Spleen (tissue), 11 donors: Measurements from ENCODE around the gene PRR5L. TPM values are rescaled to one million over a fixed set of nuclear protein-coding genes. Genes with fewer than 3 reads are reported as not detected.

Experiments used
- DNase-seq: peaks from one replicate; pipeline ENCODE4 v3.0.0-alpha.2; 2020
- H3K27ac ChIP-seq, 8 donors: fragments of 200-600 bp; sonication (generic) in 7 of 8; 1 replicate in 4 of 8; 2 replicates in 4 of 8; pipeline versions ENCODE4 v1.5.0 to v1.8.0; 2016 to 2021; ENCODE audit warnings: inconsistent platforms in 4 of 8, mild to moderate bottlenecking in 4 of 8, moderate library complexity in 1 of 8
- H3K27me3 ChIP-seq, 7 donors: fragments of 200-600 bp; sonication (generic) in 6 of 7; replicated peaks in 1 of 7; 1 replicate in 4 of 7; 2 replicates in 3 of 7; pipeline versions ENCODE4 v1.5.0 to v1.8.0; 2016 to 2021; ENCODE audit warnings: inconsistent platforms in 3 of 7, mild to moderate bottlenecking in 1 of 7
- H3K36me3 ChIP-seq, 6 donors: fragments of 200-600 bp; sonication (generic) in 5 of 6; 1 replicate in 4 of 6; 2 replicates in 2 of 6; pipeline versions ENCODE4 v1.5.0 to v1.8.0; 2016 to 2021; ENCODE audit warnings: inconsistent platforms in 2 of 6
- H3K4me1 ChIP-seq, 6 donors: fragments of 200-600 bp; sonication (generic) in 5 of 6; 1 replicate in 3 of 6; 2 replicates in 3 of 6; pipeline versions ENCODE4 v1.5.0 to v1.8.0; 2016 to 2021; ENCODE audit warnings: inconsistent platforms in 3 of 6
- H3K4me3 ChIP-seq, 8 donors: fragments of 200-600 bp; sonication (generic) in 7 of 8; 1 replicate in 4 of 8; 2 replicates in 4 of 8; pipeline versions ENCODE4 v1.5.0 to v1.8.0; 2016 to 2021; ENCODE audit warnings: inconsistent platforms in 4 of 8, mild to moderate bottlenecking in 4 of 8, moderate library complexity in 2 of 8
- H3K9me3 ChIP-seq, 8 donors: fragments of 200-600 bp; sonication (generic) in 7 of 8; 1 replicate in 4 of 8; 2 replicates in 4 of 8; pipeline versions ENCODE4 v1.5.0 to v1.8.0; 2016 to 2021; ENCODE audit warnings: inconsistent platforms in 4 of 8
- CTCF ChIP-seq, 11 experiments: fragments of 200-600 bp in 7 of 11; fragments of 450-650 bp in 4 of 11; sonication (generic) in 4 of 11; IDR thresholded peaks in 8 of 11; conservative IDR thresholded peaks in 3 of 11; 1 replicate in 7 of 11; 2 replicates in 4 of 11; pipeline versions ENCODE4 v1.4.0 to v1.8.0; 2016 to 2021; ENCODE audit warnings: antibody characterized with exemption in 11 of 11, inconsistent platforms in 4 of 11, mild to moderate bottlenecking in 1 of 11
- POLR2A ChIP-seq, 3 donors: fragments of 450-650 bp; IDR thresholded peaks; one replicate each; pipeline ENCODE4 v1.5.1; 2017; ENCODE audit warnings: antibody characterized with exemption in 3 of 3, mild to moderate bottlenecking in 1 of 3
- POLR2AphosphoS5 ChIP-seq, 3 donors: sonication (generic); formaldehyde crosslinking; IDR thresholded peaks; one replicate each; pipeline ENCODE4 v1.5.1; 2017; ENCODE audit warnings: antibody characterized with exemption in 3 of 3
- WGBS, 5 donors: extraction: QIAGEN DNeasy Blood & Tissue Kit in 3 of 5; methylation state at CpG; one replicate each; pipeline versions ENCODE4 v1.1.5 to v1.1.7; 2013 to 2018; 5-methylcytosine and 5-hydroxymethylcytosine counted together
- intact Hi-C: fragments of 100-400 bp; cut with DNase I; formaldehyde crosslinking; loops from one replicate; pipeline ENCODE4 v1.15.0; 2023; ENCODE audit warnings: low total_unique reads
- polyA plus RNA-seq, 3 donors: library from polyadenylated mRNA; stranded (reverse); fragments of 200-250 nt; gene quantifications; one replicate each; pipeline ENCODE4 v1.2.1, GENCODE V29; 2013
- total RNA-seq, 7 donors: library from RNA; depleted of rRNA in 3 of 7; stranded (reverse); fragments of >200 nt in 3 of 7; fragmentation: NEBNext Ultra II Directional in 4 of 7; extraction: Animal tissue kit (Norgen Biotek cat#: 25700) in 4 of 7; gene quantifications; one replicate each; pipeline versions ENCODE4 v1.1.0 to v1.2.1, GENCODE V29; 2016 to 2021
- donor health status: healthy with polysubstance abuse.
- donor health status: DM: no; HTN: no; CAD: no; lungs with moderate emphysema.
- donor health status: DM: no; HTN: no; CAD: no.
- donor health status: Bipolar disorder and iron deficiency.
- donor health status: healthy.
- donor health status: DM: no; HTN: no; CAD: no.
- donor health status: DM: yes; HTN: yes; CAD: no.

The PRR5L gene
- total and polyA plus RNA-seq, 10 donors = 10.7 to 330 (median 140) TPM

DNA sequence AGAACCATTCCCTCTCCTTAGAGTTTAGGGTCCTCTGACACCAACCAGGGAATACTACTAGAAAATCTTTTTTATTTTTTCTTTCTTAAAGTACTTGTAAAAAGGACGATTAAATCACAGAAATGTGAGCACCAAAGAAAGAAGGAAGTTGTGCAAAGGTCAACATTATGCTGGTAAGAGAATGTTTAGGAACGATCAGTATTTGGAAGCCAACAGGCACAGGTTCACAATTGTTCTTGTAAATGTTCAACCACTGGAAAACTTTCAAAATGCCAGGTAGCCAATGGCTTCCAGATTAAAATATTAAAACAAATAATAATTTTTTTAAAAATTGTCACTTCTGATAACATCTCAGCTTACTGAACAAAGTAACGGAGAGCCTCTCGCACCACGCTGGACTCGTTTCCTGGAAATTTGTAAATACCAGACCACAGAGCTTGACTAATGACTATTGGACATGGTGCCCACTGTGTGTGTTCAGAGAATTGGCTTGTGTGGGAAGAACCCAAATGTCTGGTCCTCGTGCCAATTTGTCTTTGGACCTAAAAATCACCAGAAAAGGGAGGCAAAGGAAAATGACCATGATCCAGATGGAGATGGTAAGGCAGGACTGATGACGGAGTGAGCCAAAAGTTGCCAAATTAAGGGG is 27.6 kb upstream of the PRR5L start:
- DNase-seq = no peak
- peaks cover 0 to 6% (median 2%) of the 10 kb centered on the region in 6 donors for H3K4me1 ChIP-seq
- H3K9me3 ChIP-seq = peaks cover 0 to 13% (median 10%) of the 10 kb centered on the region in 8 donors
- intact Hi-C loops = loop anchor here (5.0 to 10.0 kb wide), 2 partner anchors 656 to 784 kb away; no protein-coding TSS in a partner anchor
- no peak overlapping the region for H3K4me3 ChIP-seq
- no peak overlapping the region for H3K27ac ChIP-seq
- TF ChIP-seq CTCF (IDR thresholded peaks at IDR 0.05 in 8 of 11, conservative IDR thresholded peaks at IDR 0.05 in 3 of 11) (no peak), POLR2AphosphoS5 (IDR thresholded peaks at IDR 0.05) (no peak), POLR2A (IDR thresholded peaks at IDR 0.05) (no peak)
- peaks cover 0 to 42% (median 27%) of the 10 kb centered on the region in 6 donors for H3K36me3 ChIP-seq
- 60 to 74% (median 64%) methylated on average over 8 of the region's 8 CpGs for WGBS, 5 donors
- no peaks in the 10 kb centered on the region for H3K27me3 ChIP-seq

DNA sequence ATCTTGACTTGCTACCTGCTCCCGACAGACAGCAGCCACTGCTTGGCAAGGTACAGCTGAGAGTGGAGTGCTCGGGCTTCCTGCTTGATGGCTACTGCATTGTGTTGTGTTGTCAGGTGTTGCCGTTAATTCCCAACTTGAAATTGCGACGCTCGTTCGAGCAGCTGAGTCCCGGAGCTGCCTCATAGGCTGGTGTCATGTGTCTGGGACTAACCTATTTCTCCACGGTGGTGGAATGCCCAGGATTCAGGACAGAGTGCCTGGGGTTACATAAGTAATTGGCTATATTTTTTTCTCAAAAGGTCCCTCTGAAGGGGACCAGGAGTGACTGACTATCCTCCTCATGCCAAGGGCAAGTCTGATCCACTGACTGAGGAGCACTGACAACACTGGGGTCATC is 25.4 kb upstream of the PRR5L start:
- Histone ChIP-seq H3K27ac (no peak overlapping the region), H3K4me3 (no peak overlapping the region), H3K27me3 (no peaks in the 10 kb centered on the region), H3K4me1 (peaks cover 0 to 5% (median 2%) of the 10 kb centered on the region in 6 donors), H3K9me3 (peaks cover 0 to 19% (median 11%) of the 10 kb centered on the region in 8 donors), H3K36me3 (peaks cover 5 to 64% (median 45%) of the 10 kb centered on the region in 6 donors)
- DNase-seq = no peak
- WGBS, 5 donors = 90 to 95% (median 95%) methylated on average over 9 of the region's 9 CpGs
- intact Hi-C loops = no loop called here
- no peak for TF ChIP-seq CTCF (IDR thresholded peaks at IDR 0.05 in 8 of 11, conservative IDR thresholded peaks at IDR 0.05 in 3 of 11)
- TF ChIP-seq POLR2AphosphoS5 (IDR thresholded peaks at IDR 0.05) = no peak

GRCh38 chr11:36271794-36272407 is 24.2 kb upstream of the PRR5L start:
- H3K36me3 ChIP-seq = peaks cover 5 to 76% (median 55%) of the 10 kb centered on the region in 6 donors
- intact Hi-C loops = no loop called here
- DNase-seq = no peak
- no peaks in the 10 kb centered on the region for H3K27me3 ChIP-seq
- TF ChIP-seq POLR2A (IDR thresholded peaks at IDR 0.05) (no peak), CTCF (IDR thresholded peaks at IDR 0.05 in 8 of 11, conservative IDR thresholded peaks at IDR 0.05 in 3 of 11) (no peak), POLR2AphosphoS5 (IDR thresholded peaks at IDR 0.05) (peak in 1 of 3 donors; percentile 20)
- H3K4me3 ChIP-seq = no peak overlapping the region
- peaks cover 0 to 19% (median 11%) of the 10 kb centered on the region in 8 donors for H3K9me3 ChIP-seq
- no peaks in the 10 kb centered on the region for H3K4me1 ChIP-seq
- H3K27ac ChIP-seq = no peak overlapping the region
- WGBS, 5 donors = 69 to 76% (median 76%) methylated on average over 5 of the region's 5 CpGs

- peaks cover 0 to 19% (median 11%) of the 10 kb centered on the region in 8 donors for H3K9me3 ChIP-seq
- no peak overlapping the region for H3K27ac ChIP-seq
- H3K27me3 ChIP-seq = no peaks in the 10 kb centered on the region
- intact Hi-C loops = no loop called here
- DNase-seq = no peak
- peaks cover 5 to 88% (median 61%) of the 10 kb centered on the region in 6 donors for H3K36me3 ChIP-seq
- no peak overlapping the region for H3K4me3 ChIP-seq
- WGBS, 5 donors = 77 to 96% (median 92%) methylated on average over 3 of the region's 3 CpGs
- TF ChIP-seq CTCF (IDR thresholded peaks at IDR 0.05 in 8 of 11, conservative IDR thresholded peaks at IDR 0.05 in 3 of 11) = no peak
- TF ChIP-seq POLR2A (IDR thresholded peaks at IDR 0.05) = no peak
- TF ChIP-seq POLR2AphosphoS5 (IDR thresholded peaks at IDR 0.05) = no peak
- H3K4me1 ChIP-seq = no peaks in the 10 kb centered on the region
Observed at GRCh38 chr11:36273110-36273509, 23.0 kb upstream of the PRR5L start.
